HUES64 (cell line): ENCODE measurements around the gene STUM. TPM values are rescaled to one million over a fixed set of nuclear protein-coding genes. Genes with fewer than 3 reads are reported as not detected.
"Not testable (repeated sequence)": the region's sequence is repeated elsewhere in the genome, so short reads cannot be mapped to it uniquely, and the experiment has no call there.

Experiments
- H3K27ac ChIP-seq: 2 replicates; pipeline ENCODE4 v1.7.0; 2013; ENCODE audit warnings: low read depth, low read length, inconsistent platforms
- H3K27me3 ChIP-seq: 2 replicates; pipeline ENCODE4 v1.6.1; 2013; ENCODE audit warnings: mild to moderate bottlenecking, low read length; ENCODE audit not compliant: insufficient read depth
- H3K36me3 ChIP-seq: 2 replicates; pipeline ENCODE4 v1.6.1; 2013; ENCODE audit warnings: mild to moderate bottlenecking, low read length; ENCODE audit not compliant: insufficient read depth
- H3K4me1 ChIP-seq: 2 replicates; pipeline ENCODE4 v1.6.1; 2013; ENCODE audit warnings: mild to moderate bottlenecking, low read length, moderate library complexity; ENCODE audit not compliant: insufficient read depth
- H3K4me3 ChIP-seq: 2 replicates; pipeline ENCODE4 v1.5.1; 2013; ENCODE audit warnings: mild to moderate bottlenecking, low read length, moderate library complexity
- H3K9ac ChIP-seq: 2 replicates; pipeline ENCODE4 v1.6.1; 2013; ENCODE audit warnings: mild to moderate bottlenecking, low read depth, low read length
- H3K9me3 ChIP-seq: 2 replicates; pipeline ENCODE4 v1.6.1; 2013; ENCODE audit warnings: low read depth, low read length; ENCODE audit not compliant: insufficient read depth
- WGBS: fragments of 150-250, 120-280 bp; methylation state at CpG from one replicate; pipeline ENCODE4 v1.1.7; 2013; ENCODE audit warnings: missing lambda C conversion rate; 5-methylcytosine and 5-hydroxymethylcytosine counted together
- polyA plus RNA-seq, 2 experiments: library from polyadenylated mRNA; stranded (reverse); fragments of 50-300 nt; gene quantifications; one replicate each; pipeline ENCODE4 v1.2.3, GENCODE V29; 2013

Gene STUM
- polyA plus RNA-seq (2013, experiment 1 of 2), result 0.15 TPM
- polyA plus RNA-seq (2013, experiment 2 of 2), result 0.44 TPM

GRCh38 chr1:226548256-226549093 is at the start of gene STUM:
STUM (plus strand) TSS chr1:226548764; CDS start chr1:226548905, 141 bp downstream.
- under 1% methylated on average over 82 of the region's 82 CpGs for WGBS
- Histone ChIP-seq H3K27ac (no peak within 1 kb of the TSS), H3K9me3 (no peaks in the 10 kb centered on the region), H3K36me3 (no peaks in the 10 kb centered on the region), H3K4me1 (peaks cover 5% of the 10 kb centered on the region), H3K27me3 (peaks cover 78% of the 10 kb centered on the region), H3K4me3 (peak within 1 kb of the TSS; percentile 54), H3K9ac (no peak within 1 kb of the TSS; the same call in 1 of the 2 replicates)

GRCh38 chr1:226499699-226500098 is 48.9 kb upstream of the STUM start:
- H3K9me3 ChIP-seq, H3K36me3 ChIP-seq, H3K9ac ChIP-seq, H3K27me3 ChIP-seq, H3K4me3 ChIP-seq, H3K27ac ChIP-seq: not testable (repeated sequence)
- 89% methylated on average over 3 of the region's 3 CpGs for WGBS
- peaks cover 12% of the 10 kb centered on the region; the same call in 1 of the 2 replicates for H3K4me1 ChIP-seq

- Histone ChIP-seq H3K27me3 (peaks cover 11% of the 10 kb centered on the region), H3K9ac (no peak overlapping the region), H3K36me3 (no peaks in the 10 kb centered on the region)
Measured at GRCh38 chr1:226506021-226506420, 42.5 kb upstream of the STUM start.

GRCh38 chr1:226506921-226507320 is 41.6 kb upstream of the STUM start:
- 92% methylated on average over 4 of the region's 5 CpGs for WGBS
- peaks cover 18% of the 10 kb centered on the region for H3K27me3 ChIP-seq
- no peaks in the 10 kb centered on the region for H3K9me3 ChIP-seq
- no peaks in the 10 kb centered on the region for H3K36me3 ChIP-seq
- H3K4me3 ChIP-seq, result no peak overlapping the region
- no peak overlapping the region for H3K27ac ChIP-seq
- no peak overlapping the region for H3K9ac ChIP-seq
- H3K4me1 ChIP-seq, result no peaks in the 10 kb centered on the region

More at GRCh38 chr1:226506021-226506420, 42.5 kb upstream of the STUM start:
- H3K4me1 ChIP-seq, result no peaks in the 10 kb centered on the region
- no peak overlapping the region for H3K27ac ChIP-seq
- no peak overlapping the region for H3K4me3 ChIP-seq
- H3K9me3 ChIP-seq, result no peaks in the 10 kb centered on the region
- WGBS, result 91% methylated on average over 1 of the region's 2 CpGs

- no peak overlapping the region for H3K27ac ChIP-seq
- H3K27me3 ChIP-seq, result peaks cover 16% of the 10 kb centered on the region
- 85% methylated on average over 1 of the region's 1 CpG for WGBS
- no peak overlapping the region for H3K9ac ChIP-seq
- no peaks in the 10 kb centered on the region for H3K9me3 ChIP-seq
- H3K4me3 ChIP-seq, result no peak overlapping the region
- H3K36me3 ChIP-seq, result no peaks in the 10 kb centered on the region
- H3K4me1 ChIP-seq, result no peaks in the 10 kb centered on the region
Measured at GRCh38 chr1:226510453-226510852, 38.1 kb upstream of the STUM start.

GRCh38 chr1:226511296-226511695 is 37.3 kb upstream of the STUM start:
- 80% methylated on average over 3 of the region's 3 CpGs for WGBS
- Histone ChIP-seq H3K36me3 (no peaks in the 10 kb centered on the region), H3K9me3 (no peaks in the 10 kb centered on the region), H3K27me3 (peaks cover 15% of the 10 kb centered on the region), H3K4me1 (no peaks in the 10 kb centered on the region), H3K9ac (no peak overlapping the region), H3K4me3 (no peak overlapping the region), H3K27ac (no peak overlapping the region)

GRCh38 chr1:226512076-226512728 is 36.4 kb upstream of the STUM start:
- no peak overlapping the region for H3K4me3 ChIP-seq
- WGBS, result 60% methylated on average over 1 of the region's 2 CpGs

GRCh38 chr1:226518375-226518774 is 30.2 kb upstream of the STUM start:
- H3K27me3 ChIP-seq, result no peaks in the 10 kb centered on the region
- H3K4me3 ChIP-seq, result no peak overlapping the region
- H3K4me1 ChIP-seq, result peaks cover 14% of the 10 kb centered on the region
- no peak overlapping the region for H3K9ac ChIP-seq
- WGBS, result 88% methylated on average over 3 of the region's 3 CpGs
- H3K27ac ChIP-seq, result no peak overlapping the region
- H3K36me3 ChIP-seq, result no peaks in the 10 kb centered on the region
- no peaks in the 10 kb centered on the region for H3K9me3 ChIP-seq

More at GRCh38 chr1:226512076-226512728, 36.4 kb upstream of the STUM start:
- H3K36me3 ChIP-seq, result no peaks in the 10 kb centered on the region
- no peak overlapping the region for H3K27ac ChIP-seq
- no peaks in the 10 kb centered on the region for H3K9me3 ChIP-seq
- peaks cover 15% of the 10 kb centered on the region for H3K27me3 ChIP-seq
- no peaks in the 10 kb centered on the region for H3K4me1 ChIP-seq
- no peak overlapping the region for H3K9ac ChIP-seq

GRCh38 chr1:226519135-226519534 is 29.4 kb upstream of the STUM start:
- Histone ChIP-seq H3K4me1 (peaks cover 14% of the 10 kb centered on the region), H3K4me3 (no peak overlapping the region), H3K9ac (no peak overlapping the region), H3K9me3 (no peaks in the 10 kb centered on the region), H3K27me3 (no peaks in the 10 kb centered on the region), H3K36me3 (no peaks in the 10 kb centered on the region), H3K27ac (no peak overlapping the region)
- 90% methylated on average over 1 of the region's 1 CpG for WGBS

- Histone ChIP-seq H3K9ac (no peak overlapping the region), H3K4me1 (peaks cover 14% of the 10 kb centered on the region), H3K4me3 (no peak overlapping the region), H3K36me3 (no peaks in the 10 kb centered on the region), H3K9me3 (no peaks in the 10 kb centered on the region), H3K27me3 (no peaks in the 10 kb centered on the region), H3K27ac (no peak overlapping the region)
- 71% methylated on average over 13 of the region's 13 CpGs for WGBS
Measured at GRCh38 chr1:226519716-226520598, 28.6 kb upstream of the STUM start.
